ENCODE data around the gene PASK.

The PASK gene

GRCh38 chr2:241081190-241081642 lies 68.1 kb downstream of the PASK start:
- DNase-seq (ENCODE audit: low read depth), result no peak

DNA sequence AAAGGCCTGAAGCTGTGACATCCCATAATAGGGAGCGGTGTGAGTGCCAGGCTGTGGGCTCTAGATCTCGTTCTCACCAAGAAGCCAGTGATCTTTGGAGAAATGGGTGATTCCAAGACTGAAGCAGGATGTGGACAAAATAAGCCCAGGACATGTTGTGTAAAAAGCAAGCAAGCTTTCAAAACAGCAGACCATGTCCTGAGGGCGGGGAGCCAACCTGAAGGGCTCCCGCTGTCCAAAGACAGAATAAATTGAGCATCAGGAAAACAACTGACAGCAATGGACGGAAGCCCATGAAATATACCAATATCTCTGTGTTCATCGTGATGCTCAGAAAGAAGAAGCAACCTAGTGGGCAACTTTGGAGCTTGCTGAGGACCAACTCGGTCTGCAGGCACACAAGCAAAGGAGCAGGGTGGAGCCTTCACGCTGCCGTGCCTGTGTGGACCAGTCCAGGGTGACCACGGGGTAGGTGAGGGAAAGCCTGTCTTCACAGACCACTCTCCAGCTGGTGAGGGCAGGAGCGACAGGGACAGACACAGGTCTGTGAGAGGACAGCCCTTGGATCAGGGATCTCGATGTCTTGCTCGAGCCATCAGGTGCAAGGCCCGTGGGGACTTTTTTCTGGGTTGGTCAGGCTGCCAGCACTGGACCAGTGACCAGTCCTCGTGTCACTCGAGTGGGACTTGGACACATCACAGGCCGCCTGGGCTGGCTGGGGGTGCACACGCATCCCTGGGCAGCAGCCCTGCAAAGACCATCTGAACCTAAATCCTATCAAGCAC lies 68.7 kb downstream of the PASK start:
- no peak for DNase-seq (ENCODE audit: low read depth)

GRCh38 chr2:241074901-241075540 lies 74.3 kb downstream of the PASK start:
- no peak for DNase-seq (ENCODE audit: low read depth)

DNA sequence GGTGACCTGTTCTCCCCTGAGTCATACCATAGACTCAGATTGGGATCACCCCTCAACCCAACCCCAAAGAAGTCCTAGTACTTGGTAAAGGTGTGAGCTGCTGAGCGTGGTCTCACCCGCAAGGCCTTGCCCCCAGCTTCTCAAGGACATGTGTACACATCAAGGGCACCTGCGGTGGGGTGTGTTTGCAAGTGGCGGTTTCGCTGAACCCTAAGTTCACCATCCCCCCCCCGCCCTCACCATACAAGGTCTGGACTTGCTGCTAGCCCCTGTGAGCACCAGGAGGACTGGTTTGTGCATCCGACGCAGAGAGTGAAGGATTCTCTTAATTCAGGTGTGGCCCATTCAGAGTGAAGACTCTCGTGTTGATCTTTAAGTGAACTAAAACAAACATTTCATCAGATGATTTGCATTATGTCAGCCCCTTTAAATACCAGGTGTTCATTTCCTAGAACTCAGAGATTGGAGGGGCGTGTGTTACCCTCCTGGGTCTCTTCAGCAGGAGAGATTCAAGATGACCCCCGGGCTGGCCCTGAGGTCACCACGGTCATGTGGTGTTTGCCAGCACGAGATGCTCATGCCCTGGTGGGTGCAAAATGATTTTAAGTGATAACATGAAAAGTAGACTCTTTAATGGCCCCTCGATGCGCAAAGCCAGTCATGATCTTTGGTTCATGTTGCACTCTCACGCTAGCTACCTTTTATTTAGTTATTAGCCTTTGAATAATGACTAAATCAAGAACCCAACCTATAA lies 75.0 kb downstream of the PASK start:
- DNase-seq (ENCODE audit: low read depth), result no peak

DNA sequence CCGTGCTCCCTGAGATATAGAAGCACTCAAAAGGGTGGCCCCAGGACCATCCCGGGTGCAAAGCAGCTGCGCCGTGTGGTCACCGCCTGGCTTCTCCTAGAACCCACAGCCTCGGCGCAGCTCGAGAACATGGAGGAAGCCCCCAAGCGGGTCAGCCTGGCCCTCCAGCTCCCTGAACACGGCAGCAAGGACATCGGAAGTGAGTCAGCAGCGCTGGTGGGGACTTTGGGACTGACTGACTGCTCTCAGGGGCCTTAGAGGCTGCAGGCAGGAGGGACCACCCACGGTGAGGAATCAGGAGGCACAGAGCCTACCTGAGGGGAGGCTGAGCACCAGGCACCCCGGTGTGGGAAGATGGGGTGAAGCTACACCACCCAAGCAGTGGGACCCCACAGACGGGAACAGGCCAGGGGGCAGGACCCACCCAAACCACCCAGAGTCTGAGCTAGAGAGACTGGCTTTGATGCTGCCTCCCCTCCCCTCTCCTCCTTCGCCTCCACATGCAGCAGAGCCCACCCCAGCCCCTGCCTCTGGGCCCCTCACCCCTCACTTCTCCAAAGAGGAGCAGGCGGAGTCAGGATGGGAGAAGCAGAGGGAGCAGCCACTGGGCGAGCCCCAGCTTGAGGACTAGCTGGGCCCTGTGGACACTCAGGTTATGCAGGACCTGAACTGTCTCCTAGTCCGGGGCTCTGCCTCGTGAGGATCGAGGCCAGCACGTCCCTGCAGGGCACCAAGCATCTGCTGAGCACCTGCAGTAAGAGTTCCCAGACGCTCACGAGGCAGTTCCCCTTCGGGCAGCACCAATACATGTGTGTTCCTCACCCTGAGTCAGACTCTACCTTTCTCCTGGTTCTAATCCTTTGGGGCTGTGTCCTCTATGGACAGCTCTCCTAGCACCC lies 75.9 kb downstream of the PASK start:
- no peak for DNase-seq (ENCODE audit: low read depth)

DNA sequence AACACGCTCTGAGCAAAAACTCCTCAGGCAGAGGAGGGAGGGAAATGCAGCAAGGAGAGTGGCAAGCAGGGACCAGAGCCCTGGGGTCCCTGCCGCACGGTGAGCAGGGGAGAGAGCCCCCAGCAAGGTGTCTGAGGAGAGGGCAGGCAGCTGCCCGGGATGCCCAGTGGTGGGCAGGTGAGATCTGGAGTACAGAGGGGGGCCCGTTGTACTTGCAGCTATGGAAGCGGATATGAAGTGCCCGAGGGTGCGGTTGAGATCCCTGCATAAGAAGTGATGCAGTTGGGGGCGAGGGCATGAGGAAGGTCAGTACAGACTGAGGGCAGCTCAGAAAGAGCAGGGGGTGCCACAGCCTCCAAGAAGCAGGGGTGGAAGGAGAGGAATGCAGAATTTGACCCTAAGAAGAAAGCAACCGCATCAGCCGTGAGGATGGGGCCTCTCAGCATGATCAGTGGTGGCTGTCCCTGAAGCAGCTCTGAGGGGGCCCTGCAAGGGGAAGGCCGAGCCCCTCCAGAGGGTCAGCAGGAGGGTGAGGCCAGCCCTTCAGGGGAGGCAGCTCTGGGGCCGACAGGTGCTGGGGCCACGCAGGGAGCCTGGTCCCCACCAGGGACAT lies 76.6 kb downstream of the PASK start:
- no peak for DNase-seq (ENCODE audit: low read depth)

DNA sequence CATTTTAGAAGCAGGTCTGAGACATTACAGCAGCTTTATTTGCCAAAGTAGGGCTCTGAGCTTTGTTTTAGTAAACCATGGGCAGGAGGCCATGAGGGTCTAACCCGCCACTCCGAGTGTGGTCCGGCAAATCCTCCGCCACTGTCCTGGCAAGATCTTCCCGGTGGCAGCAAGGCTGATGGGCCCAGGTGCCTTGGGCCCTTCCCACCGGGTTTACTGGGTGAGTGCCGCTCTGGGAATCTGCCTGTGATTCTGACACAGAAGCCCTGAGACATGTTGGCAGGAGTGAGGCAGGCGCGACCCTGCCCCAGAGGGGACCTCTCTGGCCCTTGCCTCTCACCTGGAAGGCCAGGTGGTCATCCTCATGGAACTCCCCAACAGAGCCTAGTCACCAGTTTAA lies 77.1 kb downstream of the PASK start:
- DNase-seq (ENCODE audit: low read depth), result no peak

DNA sequence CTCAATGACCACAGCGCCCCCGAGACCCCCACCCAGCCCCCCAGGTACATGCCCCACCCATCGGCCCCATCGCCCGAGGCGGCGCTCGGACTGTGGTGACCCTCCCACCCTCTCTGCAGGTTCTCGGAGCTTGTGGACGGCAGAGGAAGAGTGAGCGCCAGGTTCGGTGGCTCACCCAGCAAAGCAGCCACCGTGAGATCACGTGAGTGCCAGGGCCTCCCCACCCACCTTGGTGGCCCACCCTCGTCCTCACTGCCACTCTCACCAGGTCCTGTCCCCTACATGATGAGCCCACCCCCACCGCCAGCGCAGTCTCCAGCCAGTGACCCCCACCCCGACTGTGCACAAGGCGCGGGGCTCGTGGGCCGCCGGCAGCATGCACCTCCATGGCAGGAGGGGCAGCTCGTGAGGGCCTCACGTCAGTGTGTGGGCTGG lies 77.6 kb downstream of the PASK start:
- DNase-seq (ENCODE audit: low read depth), result no peak

GRCh38 chr2:241070811-241071676 lies 78.2 kb downstream of the PASK start:
- no peak for DNase-seq (ENCODE audit: low read depth)

DNA sequence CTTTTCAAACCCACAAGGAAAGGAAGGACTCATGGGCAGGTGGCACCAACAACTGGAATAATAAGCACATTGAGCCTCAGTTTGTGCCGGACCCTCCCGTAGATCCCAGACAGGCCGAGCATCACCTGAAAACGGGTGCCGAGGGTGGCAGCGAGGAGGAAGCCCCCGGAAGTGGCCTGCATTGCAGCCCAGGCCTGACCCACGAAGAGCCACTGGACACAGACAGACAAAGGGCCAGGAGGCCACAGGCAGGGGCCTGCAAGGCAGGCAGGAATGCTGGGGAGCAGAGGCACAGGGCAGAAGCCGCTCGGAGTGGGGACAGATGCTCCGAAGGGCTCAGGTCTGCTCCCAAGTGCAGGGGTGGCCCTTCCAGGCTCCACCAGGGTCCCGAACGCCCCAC lies 78.9 kb downstream of the PASK start:
- no peak for DNase-seq (ENCODE audit: low read depth)

- no peak for DNase-seq (ENCODE audit: low read depth)
Observed at GRCh38 chr2:241069821-241070281, 79.4 kb downstream of the PASK start.

GRCh38 chr2:241068942-241069810 lies 80.1 kb downstream of the PASK start:
- no peak for DNase-seq (ENCODE audit: low read depth)

GRCh38 chr2:241068136-241068941 lies 80.9 kb downstream of the PASK start:
- DNase-seq (ENCODE audit: low read depth), result no peak

GRCh38 chr2:241067501-241068135 lies 81.7 kb downstream of the PASK start:
- no peak for DNase-seq (ENCODE audit: low read depth)

GRCh38 chr2:241066893-241067341 lies 82.4 kb downstream of the PASK start:
- no peak for DNase-seq (ENCODE audit: low read depth)

DNA sequence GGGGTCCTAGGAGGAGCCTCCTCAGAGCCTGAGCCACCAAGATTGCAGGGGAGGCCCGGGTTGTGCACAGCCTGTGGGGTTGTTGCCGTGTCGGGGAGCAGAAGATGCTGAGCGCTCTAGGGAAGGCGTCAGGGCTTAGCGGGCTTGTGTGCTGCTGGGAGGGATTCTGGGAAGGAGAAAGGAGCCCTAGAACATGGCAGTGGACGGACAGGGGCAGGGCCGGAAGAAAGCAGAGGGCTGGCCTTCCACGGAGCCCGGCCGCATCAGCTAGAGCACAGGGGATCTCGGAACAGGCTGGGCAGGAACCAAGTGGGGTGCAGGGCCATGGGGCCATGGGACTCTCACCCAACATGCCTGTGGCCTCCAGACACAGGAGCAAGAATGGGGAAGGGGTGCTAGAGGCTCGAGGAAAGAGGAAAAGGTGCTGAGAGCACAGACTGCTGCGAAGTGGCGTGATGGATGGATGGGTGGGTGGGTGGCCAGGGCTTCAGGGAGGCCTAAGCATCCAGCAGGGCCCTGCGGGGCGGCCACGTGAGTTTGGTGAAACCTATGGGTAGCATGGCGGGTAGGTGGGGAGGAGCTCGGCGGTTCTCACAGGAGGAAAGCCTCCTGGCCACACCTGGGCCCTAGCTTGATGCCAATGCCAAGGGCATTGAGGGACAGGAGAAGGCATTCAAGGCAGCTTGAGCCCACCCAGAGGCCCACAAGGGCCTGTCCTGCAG lies 82.9 kb downstream of the PASK start:
- DNase-seq (ENCODE audit: low read depth), result no peak

DNA sequence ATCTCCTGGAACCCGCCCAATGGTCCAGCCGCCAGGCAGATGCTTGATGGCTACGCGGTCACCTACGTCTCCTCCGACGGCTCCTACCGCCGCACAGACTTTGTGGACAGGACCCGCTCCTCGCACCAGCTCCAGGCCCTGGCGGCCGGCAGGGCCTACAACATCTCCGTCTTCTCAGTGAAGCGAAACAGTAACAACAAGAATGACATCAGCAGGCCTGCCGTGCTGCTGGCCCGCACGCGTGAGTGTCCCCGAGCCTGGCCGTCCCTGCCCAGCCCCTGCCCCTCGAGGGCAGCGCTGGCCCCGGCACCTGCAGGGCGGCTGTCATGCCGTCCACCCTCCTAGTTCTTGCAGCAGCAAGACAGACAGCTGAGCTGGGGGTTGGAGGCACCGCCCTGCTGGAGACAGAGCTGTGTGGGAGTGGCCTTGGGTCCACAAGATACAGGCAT lies 83.9 kb downstream of the PASK start:
- no peak for DNase-seq (ENCODE audit: low read depth)

Measured in T-helper 22 cell (primary cell).